NCI-H510A (cell line): ENCODE data around the gene KMT2E.
"Not testable (repeated sequence)": the region's sequence is repeated elsewhere in the genome, so short reads cannot be mapped to it uniquely, and the experiment has no call there.

Experiments used
- DNase-seq: peaks from one replicate; lab custom pipeline; 2025; lab: John Stamatoyannopoulos, UW

KMT2E gene

DNA sequence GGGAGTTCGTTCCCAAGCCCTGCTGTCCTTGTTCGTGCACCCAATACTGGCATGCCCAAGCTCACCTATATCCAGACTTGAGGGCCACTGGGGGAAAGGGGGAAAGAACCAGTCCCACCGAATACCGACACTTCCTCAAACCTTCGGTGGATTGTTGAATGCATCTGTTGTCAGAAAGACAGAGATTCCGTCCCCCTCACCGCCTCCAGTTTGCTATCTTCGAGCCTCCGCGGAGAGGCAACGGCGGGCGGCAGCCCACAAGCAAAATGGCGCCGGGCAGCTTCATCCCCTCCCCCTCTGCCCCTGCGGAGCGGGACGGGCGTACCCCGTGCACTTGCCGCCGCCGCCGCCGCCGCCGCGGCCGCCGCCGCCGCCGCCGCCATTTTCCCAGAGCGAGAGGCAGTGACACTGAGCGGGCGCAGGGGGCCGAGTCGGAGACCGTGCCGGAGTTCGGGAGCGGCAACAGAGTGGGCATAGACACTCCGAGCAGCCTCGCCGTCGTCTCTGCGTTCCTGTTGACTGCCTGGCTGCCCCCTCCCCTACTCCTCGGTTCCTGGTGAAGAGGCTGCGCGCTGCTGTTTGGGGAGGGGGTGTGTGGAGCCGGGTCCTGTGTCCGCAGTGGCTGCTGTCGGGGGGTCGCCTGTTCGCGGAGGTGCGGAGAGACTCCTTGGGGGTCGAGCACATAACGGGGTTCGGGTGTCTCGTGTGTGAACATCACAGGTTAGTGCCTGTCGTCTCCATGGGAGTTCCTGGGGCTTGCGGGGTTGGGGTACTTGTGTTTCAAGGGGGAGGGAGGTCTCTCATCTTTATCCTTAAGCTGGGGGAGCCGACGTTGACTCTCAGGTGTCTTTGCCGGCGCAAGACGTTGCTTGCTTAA is at the start of gene KMT2E:
Gene KMT2E, plus strand, starts transcription at position 390 of the 877 bp plus-strand sequence. CDS start 26,748 bp downstream, outside the sequence.
- peak; percentile 54 for DNase-seq

- no peak for DNase-seq
Observed at GRCh38 chr7:104964626-104965236, 49.3 kb upstream of the KMT2E start.

DNA sequence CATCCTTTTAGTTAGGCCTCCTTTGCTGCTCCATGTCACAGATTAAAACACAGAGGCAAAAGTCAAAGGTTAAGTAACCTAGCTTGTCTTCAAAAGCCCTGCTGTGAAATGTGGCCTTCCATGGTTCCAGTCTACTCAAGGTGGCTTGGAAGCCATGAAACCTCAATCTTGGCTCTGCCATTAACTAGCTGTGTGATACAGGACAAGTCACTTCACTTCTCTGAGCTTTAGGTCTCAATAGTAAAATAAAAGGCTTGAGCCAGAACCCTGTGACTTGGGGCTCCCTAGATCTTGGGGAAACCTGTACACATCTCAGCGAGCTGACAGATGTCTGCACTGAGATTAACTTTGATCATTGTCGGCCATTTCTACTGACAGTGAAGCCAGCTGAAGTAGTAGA is 48.0 kb upstream of the KMT2E start:
- DNase-seq, result no peak

DNA sequence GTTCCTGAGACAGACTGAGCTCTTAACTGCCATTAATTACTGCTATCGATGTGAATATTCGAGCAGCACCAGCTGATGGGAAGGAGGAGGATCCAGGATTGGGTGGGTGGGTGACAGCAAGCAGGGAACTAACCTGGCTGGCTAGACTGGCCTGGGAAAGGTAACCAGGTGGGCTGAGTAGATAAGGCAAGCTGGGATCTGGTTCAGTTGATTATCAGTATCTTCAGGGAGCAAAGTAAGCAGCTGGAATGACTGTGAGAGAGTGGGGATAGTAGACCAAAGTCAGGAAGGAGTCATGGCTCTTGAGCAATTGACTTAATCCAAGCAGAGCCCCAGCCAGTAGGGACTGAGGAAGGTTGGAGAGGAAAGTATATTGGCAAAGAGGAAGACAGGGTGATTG is 46.9 kb upstream of the KMT2E start:
- DNase-seq, result no peak

- DNase-seq, result no peak
Observed at GRCh38 chr7:104967595-104967994, 46.4 kb upstream of the KMT2E start.

DNA sequence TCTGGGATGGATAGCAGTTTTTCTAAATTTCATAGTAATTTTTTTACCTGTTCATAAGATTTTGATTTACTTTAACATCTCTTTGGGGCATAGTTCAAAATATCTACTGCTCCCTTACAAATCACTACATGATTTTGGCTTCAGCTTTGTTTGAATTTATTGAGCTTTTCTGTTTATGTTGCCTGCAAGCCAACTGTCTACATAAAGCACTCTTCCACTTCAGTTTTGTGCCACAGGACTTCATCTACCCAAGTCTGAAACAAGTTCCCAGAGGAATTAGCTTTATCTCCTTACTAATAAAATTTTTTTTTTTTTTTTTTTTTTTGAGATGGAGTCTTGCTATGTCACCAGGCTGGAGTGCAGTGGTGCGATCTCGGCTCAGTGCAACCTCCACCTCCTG is 45.4 kb upstream of the KMT2E start:
- no peak for DNase-seq

DNA sequence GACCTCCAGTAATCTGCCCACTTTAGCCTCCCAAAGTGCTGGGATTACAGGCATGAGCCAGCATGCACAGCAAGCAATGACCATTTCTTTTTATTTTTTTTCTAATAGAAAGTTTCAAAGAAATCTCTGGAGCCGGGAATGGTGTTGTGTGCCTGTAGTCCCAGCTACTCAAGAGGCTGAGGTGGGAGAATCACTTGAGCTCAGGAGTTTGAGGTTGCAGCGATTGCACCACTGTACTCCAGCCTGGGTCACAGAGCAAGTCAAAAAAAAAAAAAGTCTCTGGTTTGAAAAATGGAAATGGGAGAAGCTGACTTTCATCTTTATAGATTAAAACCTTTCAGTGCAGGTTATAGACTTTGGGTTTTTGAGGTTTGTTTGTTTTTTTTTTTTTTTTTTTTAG is 44.8 kb upstream of the KMT2E start:
- DNase-seq, result no peak

- DNase-seq, result no peak
Observed at GRCh38 chr7:104971290-104972071, 42.5 kb upstream of the KMT2E start.

DNA sequence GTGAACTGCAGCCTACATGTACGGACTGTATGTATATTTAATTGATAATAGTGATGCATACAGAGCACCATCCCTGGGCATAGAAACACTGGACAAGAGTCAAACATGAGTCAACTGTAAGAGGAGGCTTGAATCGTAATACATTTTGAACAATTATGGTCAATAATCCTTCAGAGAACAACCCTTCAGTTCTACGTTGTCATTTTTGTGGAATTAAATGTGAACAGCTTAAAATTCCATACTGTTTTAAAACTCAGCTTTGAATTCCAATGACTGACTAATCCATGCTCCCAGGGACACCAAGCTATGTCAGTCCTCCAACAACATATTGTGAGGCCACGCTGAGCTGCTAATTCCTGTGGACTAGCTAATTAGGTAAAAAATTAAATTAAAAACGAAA is 41.5 kb upstream of the KMT2E start:
- DNase-seq, result no peak

DNA sequence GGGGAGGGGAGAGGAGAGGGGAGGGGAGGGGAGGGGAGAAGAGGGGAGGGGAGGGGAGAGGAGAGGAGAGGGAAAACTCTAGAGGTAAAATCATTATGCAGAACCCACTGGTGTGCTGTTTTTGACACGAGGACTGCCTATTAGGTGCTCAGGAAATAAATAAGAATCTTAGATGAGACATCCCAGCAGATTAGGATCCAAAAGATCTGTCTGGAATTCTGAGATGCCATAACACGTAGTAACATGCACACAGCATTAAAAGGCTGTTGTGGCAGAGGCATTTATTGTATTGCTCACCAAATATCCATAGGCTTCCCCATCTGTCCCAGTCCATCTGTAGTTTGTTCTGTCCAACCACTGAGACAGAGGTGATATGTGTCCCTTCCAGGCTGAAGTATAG is 40.8 kb upstream of the KMT2E start:
- DNase-seq, result no peak

DNA sequence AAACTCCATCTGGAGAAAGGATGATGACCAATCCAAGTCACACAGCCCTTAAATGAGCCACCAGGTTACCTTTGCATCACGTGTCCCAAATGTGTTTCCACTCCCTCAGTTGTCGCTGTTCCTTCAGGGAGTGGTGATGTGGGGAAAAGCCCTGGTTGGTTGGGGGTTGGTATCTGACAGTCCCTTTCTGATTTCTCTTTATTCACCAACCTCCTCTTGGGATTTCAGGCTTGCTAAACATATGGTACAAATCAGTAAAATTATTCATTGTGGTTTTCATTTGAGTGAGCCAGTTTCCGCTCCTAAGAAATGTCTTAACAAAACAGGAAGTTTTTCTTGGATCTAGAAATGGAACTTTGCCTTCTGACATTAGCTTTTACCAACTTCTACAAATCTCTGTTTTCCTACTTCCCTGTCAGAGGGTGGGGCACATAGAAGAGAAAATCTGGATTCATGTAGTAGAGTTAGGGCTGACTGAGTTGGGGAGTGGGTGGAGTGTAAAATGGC is 40.0 kb upstream of the KMT2E start:
- no peak for DNase-seq

DNA sequence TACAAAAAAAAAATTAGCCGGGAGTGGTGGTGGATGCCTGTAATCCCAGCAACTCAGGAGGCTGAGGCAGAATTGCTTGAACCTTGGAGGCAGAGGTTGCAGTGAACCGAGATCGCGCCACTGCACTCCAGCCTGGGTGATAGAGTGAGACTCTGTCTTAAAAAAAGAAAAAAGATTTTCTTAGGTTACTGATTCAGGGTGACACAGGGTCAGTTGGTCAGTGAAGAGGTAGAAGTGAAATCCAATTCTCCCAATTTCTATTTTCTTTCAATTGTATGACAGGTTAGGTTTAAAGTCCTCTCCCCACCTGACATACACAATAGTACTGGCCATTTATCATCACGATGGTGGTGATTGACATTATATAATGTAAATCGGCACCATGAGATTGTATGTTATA is 38.5 kb upstream of the KMT2E start:
- DNase-seq, result not testable (repeated sequence)

- DNase-seq, result no peak
Observed at GRCh38 chr7:104976966-104977636, 36.9 kb upstream of the KMT2E start.

DNA sequence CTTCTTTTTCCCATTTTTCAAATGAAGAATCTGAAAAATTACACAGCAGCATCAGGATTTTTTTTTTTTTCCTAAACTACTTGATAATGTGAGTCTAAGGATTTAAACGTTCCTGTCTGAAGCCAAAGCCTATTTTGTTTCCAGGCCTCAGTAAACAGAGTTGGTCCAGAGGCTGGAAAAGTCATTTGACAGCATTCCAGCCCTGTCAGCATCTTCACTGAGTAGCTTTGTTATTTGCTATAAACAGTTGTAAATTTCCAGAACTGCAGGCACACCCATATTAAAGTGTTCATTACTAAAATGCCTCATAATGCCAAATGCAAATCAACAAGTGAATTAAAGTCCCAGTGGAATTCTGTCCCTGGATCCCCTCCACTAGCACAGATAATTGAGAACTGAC is 35.5 kb upstream of the KMT2E start:
- DNase-seq, result no peak

- DNase-seq, result no peak
Observed at GRCh38 chr7:104979167-104979841, 34.7 kb upstream of the KMT2E start.

GRCh38 chr7:104980440-104980839 is 33.6 kb upstream of the KMT2E start:
- DNase-seq, result no peak

DNA sequence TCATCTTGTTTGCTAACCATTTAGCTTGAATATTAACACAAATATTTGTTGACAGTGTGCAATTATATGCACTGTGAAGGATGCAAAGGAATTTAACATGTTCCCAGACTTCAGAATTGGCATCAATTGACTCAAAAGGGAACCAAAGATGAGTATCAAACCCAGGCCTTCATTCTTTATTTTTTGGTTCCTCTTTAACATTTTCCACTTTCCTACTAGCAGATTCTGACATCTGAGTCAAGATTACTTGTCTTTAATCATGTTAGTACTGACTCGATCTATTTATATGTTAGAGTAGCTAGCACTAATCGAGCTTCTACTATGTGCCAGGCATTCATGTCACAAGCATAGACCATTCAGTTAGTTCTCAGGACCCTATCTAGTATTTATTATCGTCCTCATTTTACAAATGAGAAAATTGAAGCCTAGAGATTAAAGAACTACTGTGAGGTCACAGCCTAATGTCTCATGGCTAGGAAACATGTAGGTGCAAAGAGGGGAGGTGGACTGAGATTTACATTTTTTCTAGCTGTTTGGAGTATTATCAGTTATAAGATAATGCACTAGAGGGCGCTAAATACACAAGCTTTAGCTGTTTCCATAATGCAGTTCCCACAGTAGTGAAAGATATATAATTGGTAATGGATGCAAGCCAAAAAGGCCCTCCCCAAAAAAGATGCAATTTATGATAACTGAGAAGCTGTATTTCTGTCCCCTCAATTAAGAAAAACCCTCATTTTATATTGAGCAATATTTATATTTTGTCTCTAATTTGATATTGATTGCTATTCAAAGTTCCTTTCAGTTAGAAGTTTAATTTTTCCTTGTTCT is 32.9 kb upstream of the KMT2E start:
- DNase-seq, result no peak

DNA sequence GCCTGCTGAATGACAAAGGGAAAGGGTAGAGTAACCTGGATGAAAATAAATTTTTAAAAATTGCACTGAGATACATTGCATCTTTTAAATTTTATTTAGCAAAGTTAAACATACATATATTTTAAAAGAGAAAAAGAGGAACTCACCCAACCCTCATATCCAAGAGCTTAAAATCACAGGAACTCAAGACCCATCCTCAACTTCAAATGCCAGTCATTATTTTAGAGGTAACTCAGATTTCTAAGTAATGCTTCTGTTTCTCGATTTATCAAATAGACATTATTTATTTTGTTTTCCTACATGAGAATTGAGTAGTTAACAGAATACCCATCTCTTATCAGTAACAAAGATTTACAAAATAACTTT is 32.4 kb upstream of the KMT2E start:
- no peak for DNase-seq

- DNase-seq, result no peak
Observed at GRCh38 chr7:104982308-104983075, 31.5 kb upstream of the KMT2E start.

DNA sequence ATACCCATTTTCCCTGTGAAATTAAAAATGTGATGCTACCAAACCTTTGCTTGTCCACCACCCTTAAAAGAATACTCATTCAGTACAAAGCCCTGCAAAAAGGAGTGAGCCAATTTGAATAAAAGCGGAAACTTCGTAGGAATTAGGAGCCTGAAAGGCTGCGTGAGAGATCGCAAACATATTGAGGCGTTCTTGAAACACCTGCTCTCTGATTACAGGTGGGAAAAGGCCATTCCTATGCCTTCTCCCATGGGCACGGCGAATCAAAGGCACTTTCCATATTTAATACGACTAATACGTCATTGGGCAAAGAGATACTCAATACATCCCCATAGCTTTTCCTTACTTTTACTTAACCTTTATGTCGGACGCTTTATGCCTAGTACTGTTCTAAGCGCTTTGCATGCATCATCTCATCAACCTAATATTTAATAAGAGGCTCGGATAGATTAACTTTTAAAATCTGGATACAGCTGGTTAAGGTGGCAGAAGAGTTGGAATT is 30.9 kb upstream of the KMT2E start:
- no peak for DNase-seq
